ENCODE measurements around the gene HPS6. TPM values are rescaled to one million over a fixed set of nuclear protein-coding genes. Genes with fewer than 3 reads are reported as not detected.

Gene HPS6
- total RNA-seq, 1 experiment from 2014 or later: 18.7 TPM

DNA sequence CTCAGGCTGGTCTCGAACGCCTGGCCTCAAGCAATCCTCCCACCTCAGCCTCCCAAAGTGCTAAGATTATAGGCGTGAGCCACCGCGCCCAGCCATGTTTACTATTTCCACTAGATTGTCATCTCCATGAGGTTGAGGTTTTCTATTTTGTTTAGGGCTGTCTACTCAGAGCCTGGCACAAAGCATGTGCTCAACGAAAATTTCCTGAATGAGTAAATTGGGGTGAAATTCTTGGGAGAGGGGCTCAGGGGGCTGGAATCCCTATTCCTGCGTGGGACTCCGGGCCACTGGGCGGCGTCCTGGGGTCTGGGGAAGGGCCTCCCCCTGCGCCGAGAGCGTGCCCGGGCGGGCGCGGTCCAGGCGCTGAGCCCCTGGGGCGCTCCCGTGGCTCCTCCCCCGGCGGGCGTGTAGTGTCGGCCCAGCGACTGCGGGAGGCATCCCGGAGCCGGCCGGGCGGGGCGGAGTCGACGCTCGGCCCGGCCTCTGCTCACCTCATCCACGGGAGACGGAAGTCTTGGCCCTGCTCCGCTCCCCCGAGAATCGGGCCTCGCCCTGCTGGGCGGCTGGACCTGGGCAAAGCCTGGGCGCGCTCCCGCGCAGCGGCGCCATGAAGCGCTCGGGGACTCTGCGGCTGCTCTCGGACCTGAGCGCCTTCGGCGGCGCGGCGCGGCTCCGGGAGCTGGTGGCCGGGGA lies at the start of gene HPS6 (continued):
- TF ChIP-seq IRF1 (CRISPR knock-in tag; IDR thresholded peaks at IDR 0.05): no peak
- TF ChIP-seq ZNF532 (CRISPR knock-in tag; IDR thresholded peaks at IDR 0.05; ENCODE audit: borderline replicate concordance): no peak
- TF ChIP-seq E2F5 (CRISPR knock-in tag; IDR thresholded peaks at IDR 0.05): no peak
- TF ChIP-seq SMAD3 (CRISPR knock-in tag; IDR thresholded peaks at IDR 0.05; ENCODE audit: borderline replicate concordance): no peak
- TF ChIP-seq ZBTB21 (CRISPR knock-in tag; IDR thresholded peaks at IDR 0.05; ENCODE audit: borderline replicate concordance): no peak
- TF ChIP-seq ZBTB43 (CRISPR knock-in tag; IDR thresholded peaks at IDR 0.05): no peak
- no peak for TF ChIP-seq TP53 (CRISPR knock-in tag; IDR thresholded peaks at IDR 0.05)
- no peak for TF ChIP-seq SOX15 (CRISPR knock-in tag; IDR thresholded peaks at IDR 0.05)
- TF ChIP-seq, protein P1, sequence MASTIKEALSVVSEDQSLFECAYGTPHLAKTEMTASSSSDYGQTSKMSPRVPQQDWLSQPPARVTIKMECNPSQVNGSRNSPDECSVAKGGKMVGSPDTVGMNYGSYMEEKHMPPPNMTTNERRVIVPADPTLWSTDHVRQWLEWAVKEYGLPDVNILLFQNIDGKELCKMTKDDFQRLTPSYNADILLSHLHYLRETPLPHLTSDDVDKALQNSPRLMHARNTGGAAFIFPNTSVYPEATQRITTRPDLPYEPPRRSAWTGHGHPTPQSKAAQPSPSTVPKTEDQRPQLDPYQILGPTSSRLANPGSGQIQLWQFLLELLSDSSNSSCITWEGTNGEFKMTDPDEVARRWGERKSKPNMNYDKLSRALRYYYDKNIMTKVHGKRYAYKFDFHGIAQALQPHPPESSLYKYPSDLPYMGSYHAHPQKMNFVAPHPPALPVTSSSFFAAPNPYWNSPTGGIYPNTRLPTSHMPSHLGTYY (CRISPR knock-in tag; IDR thresholded peaks at IDR 0.05): no peak
- TF ChIP-seq JUN (CRISPR knock-in tag; IDR thresholded peaks at IDR 0.05): no peak
- TF ChIP-seq ATF1 (CRISPR knock-in tag; IDR thresholded peaks at IDR 0.05): no peak
- TF ChIP-seq JAZF1 (CRISPR knock-in tag; IDR thresholded peaks at IDR 0.05): no peak
- peak; percentile 64 for TF ChIP-seq FOXK1 (CRISPR knock-in tag; IDR thresholded peaks at IDR 0.05)
- peak; percentile 66; the same call in 1 of the 2 replicates for TF ChIP-seq TEAD1 (CRISPR knock-in tag; IDR thresholded peaks at IDR 0.05)
- TF ChIP-seq ZNF219 (CRISPR knock-in tag; IDR thresholded peaks at IDR 0.05; ENCODE audit: borderline replicate concordance): no peak; the same call in 1 of the 2 replicates
- TF ChIP-seq ZNF396 (CRISPR knock-in tag; IDR thresholded peaks at IDR 0.05; ENCODE audit: borderline replicate concordance): no peak
- no peak for TF ChIP-seq ELF4 (CRISPR knock-in tag; IDR thresholded peaks at IDR 0.05; ENCODE audit: low read depth)
- TF ChIP-seq, protein P2, sequence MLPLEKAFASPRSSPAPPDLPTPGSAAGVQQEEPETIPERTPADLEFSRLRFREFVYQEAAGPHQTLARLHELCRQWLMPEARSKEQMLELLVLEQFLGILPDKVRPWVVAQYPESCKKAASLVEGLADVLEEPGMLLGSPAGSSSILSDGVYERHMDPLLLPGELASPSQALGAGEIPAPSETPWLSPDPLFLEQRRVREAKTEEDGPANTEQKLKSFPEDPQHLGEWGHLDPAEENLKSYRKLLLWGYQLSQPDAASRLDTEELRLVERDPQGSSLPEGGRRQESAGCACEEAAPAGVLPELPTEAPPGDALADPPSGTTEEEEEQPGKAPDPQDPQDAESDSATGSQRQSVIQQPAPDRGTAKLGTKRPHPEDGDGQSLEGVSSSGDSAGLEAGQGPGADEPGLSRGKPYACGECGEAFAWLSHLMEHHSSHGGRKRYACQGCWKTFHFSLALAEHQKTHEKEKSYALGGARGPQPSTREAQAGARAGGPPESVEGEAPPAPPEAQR (CRISPR knock-in tag; IDR thresholded peaks at IDR 0.05): no peak
- no peak for TF ChIP-seq USF2 (CRISPR knock-in tag; IDR thresholded peaks at IDR 0.05)
- peak; percentile 60; the same call in 1 of the 2 replicates for TF ChIP-seq MYBL2 (CRISPR knock-in tag; IDR thresholded peaks at IDR 0.05)
- TF ChIP-seq ZMAT4 (CRISPR knock-in tag; IDR thresholded peaks at IDR 0.05): no peak
- TF ChIP-seq TCF7 (CRISPR knock-in tag; IDR thresholded peaks at IDR 0.05; ENCODE audit: low read depth): no peak
- TF ChIP-seq ZNF671 (CRISPR knock-in tag; IDR thresholded peaks at IDR 0.05): no peak
- TF ChIP-seq USF1 (CRISPR knock-in tag; IDR thresholded peaks at IDR 0.05): peak; percentile 49; the same call in 1 of the 2 replicates
- TF ChIP-seq, protein P3, sequence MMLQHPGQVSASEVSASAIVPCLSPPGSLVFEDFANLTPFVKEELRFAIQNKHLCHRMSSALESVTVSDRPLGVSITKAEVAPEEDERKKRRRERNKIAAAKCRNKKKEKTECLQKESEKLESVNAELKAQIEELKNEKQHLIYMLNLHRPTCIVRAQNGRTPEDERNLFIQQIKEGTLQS (CRISPR knock-in tag; conservative IDR thresholded peaks at IDR 0.05): no peak
- no peak for TF ChIP-seq ZNF263 (CRISPR knock-in tag; IDR thresholded peaks at IDR 0.05; ENCODE audit: low read depth)
- TF ChIP-seq FOXP1 (CRISPR knock-in tag; IDR thresholded peaks at IDR 0.05; ENCODE audit: borderline replicate concordance): peak; percentile 10; the same call in 1 of the 2 replicates

All from WTC11 (cell line).